ENCODE data around the gene SGPL1.

SGPL1 gene

GRCh38 chr10:70927189-70927943 is 111.6 kb downstream of the SGPL1 start:
- Mint-ChIP-seq H3K4me3 (peak overlapping the region in 1 of 3 experiments; percentile 6), H3K4me1 (peaks cover 59% of the 10 kb centered on the region), H3K27me3 (ENCODE audit: low read depth) (peaks cover 45% of the 10 kb centered on the region), H3K9me3 (no peaks in the 10 kb centered on the region), H3K27ac (peak overlapping the region in 2 of 3 experiments; percentile 2 to 32), H3K36me3 (ENCODE audit: low read depth) (no peaks in the 10 kb centered on the region)
- TF ChIP-seq CTCF (IDR thresholded peaks at IDR 0.05; ENCODE audit: unreplicated experiment in 3 of 3), result no peak

- Mint-ChIP-seq H3K27ac (peak overlapping the region; percentile 29 to 42 (median 32)), H3K27me3 (ENCODE audit: low read depth) (peaks cover 45% of the 10 kb centered on the region), H3K36me3 (ENCODE audit: low read depth) (no peaks in the 10 kb centered on the region), H3K4me1 (peaks cover 62% of the 10 kb centered on the region), H3K4me3 (no peak overlapping the region), H3K9me3 (no peaks in the 10 kb centered on the region)
- TF ChIP-seq CTCF (IDR thresholded peaks at IDR 0.05; ENCODE audit: unreplicated experiment in 3 of 3), result no peak
Observed at GRCh38 chr10:70928140-70928539, 112.4 kb downstream of the SGPL1 start.

GRCh38 chr10:70930263-70931000 is 114.7 kb downstream of the SGPL1 start:
- H3K27ac Mint-ChIP-seq, result peak overlapping the region in 2 of 3 experiments; percentile 37 to 67
- TF ChIP-seq CTCF (IDR thresholded peaks at IDR 0.05; ENCODE audit: unreplicated experiment in 3 of 3), result no peak
- H3K27me3 Mint-ChIP-seq (ENCODE audit: low read depth), result peaks cover 34% of the 10 kb centered on the region
- no peaks in the 10 kb centered on the region for H3K36me3 Mint-ChIP-seq (ENCODE audit: low read depth)
- H3K9me3 Mint-ChIP-seq, result no peaks in the 10 kb centered on the region
- H3K4me1 Mint-ChIP-seq, result peaks cover 60% of the 10 kb centered on the region
- peak overlapping the region in 1 of 3 experiments; percentile 17 for H3K4me3 Mint-ChIP-seq

Measured in nephron (organoid).